ENCODE measurements around the gene PLSCR1. TPM values are rescaled to one million over a fixed set of nuclear protein-coding genes. Genes with fewer than 3 reads are reported as not detected.
"Not testable (repeated sequence)": the region's sequence is repeated elsewhere in the genome, so short reads cannot be mapped to it uniquely, and the experiment has no call there.

PLSCR1 gene
- total RNA-seq, 4 donors from 2014 or later: 16.6 to 42.0 (median 23.9) TPM

GRCh38 chr3:146499701-146500100 is 44.7 kb downstream of the PLSCR1 start:
- no peak overlapping the region for H3K27ac ChIP-seq
- no peaks in the 10 kb centered on the region for H3K27me3 ChIP-seq
- H3K36me3 ChIP-seq: no peaks in the 10 kb centered on the region
- H3K4me3 ChIP-seq: no peak overlapping the region
- no peak for DNase-seq (ENCODE audit: low spot score in 2 of 2)
- H3K9me3 ChIP-seq: no peaks in the 10 kb centered on the region
- H3K4me1 ChIP-seq: peaks cover 12% of the 10 kb centered on the region
- 77% methylated on average over 1 of the region's 1 CpG for WGBS
- no peak for TF ChIP-seq POLR2A (IDR thresholded peaks at IDR 0.05)
- TF ChIP-seq POLR2AphosphoS5 (IDR thresholded peaks at IDR 0.05): no peak
- no peak for TF ChIP-seq CTCF (IDR thresholded peaks at IDR 0.05)
- no peak for TF ChIP-seq EP300 (IDR thresholded peaks at IDR 0.05)

- DNase-seq (ENCODE audit: low spot score in 2 of 2): no peak
- Histone ChIP-seq H3K27ac (no peak overlapping the region), H3K36me3 (no peaks in the 10 kb centered on the region)
Measured at GRCh38 chr3:146498002-146498736, 46.2 kb downstream of the PLSCR1 start.

GRCh38 chr3:146497145-146497843 is 47.1 kb downstream of the PLSCR1 start:
- H3K4me3 ChIP-seq; H3K4me1 ChIP-seq; H3K9me3 ChIP-seq; H3K27ac ChIP-seq; H3K36me3 ChIP-seq; DNase-seq (ENCODE audit: low spot score in 2 of 2); H3K27me3 ChIP-seq: not testable (repeated sequence)
- WGBS: 91% methylated on average over 11 of the region's 28 CpGs

More at GRCh38 chr3:146498002-146498736, 46.2 kb downstream of the PLSCR1 start:
- 84% methylated on average over 13 of the region's 13 CpGs for WGBS
- Histone ChIP-seq H3K4me3 (no peak overlapping the region), H3K27me3 (no peaks in the 10 kb centered on the region), H3K4me1 (no peaks in the 10 kb centered on the region), H3K9me3 (no peaks in the 10 kb centered on the region)
- TF ChIP-seq POLR2A (IDR thresholded peaks at IDR 0.05): no peak
- no peak for TF ChIP-seq CTCF (IDR thresholded peaks at IDR 0.05)
- no peak for TF ChIP-seq EP300 (IDR thresholded peaks at IDR 0.05)
- TF ChIP-seq POLR2AphosphoS5 (IDR thresholded peaks at IDR 0.05): no peak

GRCh38 chr3:146496726-146497125 is 47.7 kb downstream of the PLSCR1 start:
- WGBS: 0% methylated on average over 1 of the region's 1 CpG
- no peak for TF ChIP-seq POLR2AphosphoS5 (IDR thresholded peaks at IDR 0.05)
- no peak for TF ChIP-seq EP300 (IDR thresholded peaks at IDR 0.05)
- TF ChIP-seq POLR2A (IDR thresholded peaks at IDR 0.05): no peak
- TF ChIP-seq CTCF (IDR thresholded peaks at IDR 0.05): no peak
- Histone ChIP-seq H3K27ac (no peak overlapping the region), H3K27me3 (no peaks in the 10 kb centered on the region), H3K4me1 (no peaks in the 10 kb centered on the region), H3K36me3 (no peaks in the 10 kb centered on the region), H3K9me3 (no peaks in the 10 kb centered on the region), H3K4me3 (no peak overlapping the region)
- DNase-seq (ENCODE audit: low spot score in 2 of 2): no peak

DNA sequence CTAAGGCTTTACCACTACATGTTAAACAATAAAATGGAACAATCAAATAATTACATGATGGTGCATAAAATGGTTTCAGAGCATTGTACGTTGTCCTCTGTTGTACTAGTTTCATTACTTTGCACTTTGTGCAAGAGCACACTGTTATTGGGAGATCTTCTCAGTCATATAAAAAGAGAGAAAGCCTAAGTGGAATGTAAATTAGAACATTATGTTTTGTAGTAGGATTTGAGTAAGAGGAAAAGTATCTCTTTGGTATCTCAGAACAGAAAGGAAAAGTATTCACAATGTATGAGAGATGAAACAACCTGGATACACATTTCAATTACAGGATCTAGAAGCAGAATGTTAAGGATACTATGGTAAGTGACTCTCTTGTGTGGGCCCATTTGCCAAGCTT is 48.2 kb downstream of the PLSCR1 start:
- Histone ChIP-seq H3K4me1 (no peaks in the 10 kb centered on the region), H3K9me3 (no peaks in the 10 kb centered on the region), H3K4me3 (no peak overlapping the region), H3K36me3 (no peaks in the 10 kb centered on the region), H3K27me3 (no peaks in the 10 kb centered on the region), H3K27ac (no peak overlapping the region)
- no peak for DNase-seq (ENCODE audit: low spot score in 2 of 2)
- no peak for TF ChIP-seq EP300 (IDR thresholded peaks at IDR 0.05)
- TF ChIP-seq POLR2A (IDR thresholded peaks at IDR 0.05): no peak
- no peak for TF ChIP-seq CTCF (IDR thresholded peaks at IDR 0.05)
- no peak for TF ChIP-seq POLR2AphosphoS5 (IDR thresholded peaks at IDR 0.05)
- WGBS: 0% methylated on average over 1 of the region's 1 CpG
